Skeletal muscle satellite cell (primary cell): ENCODE results near the gene CDK7.
"Not testable (repeated sequence)": the region's sequence is repeated elsewhere in the genome, so short reads cannot be mapped to it uniquely, and the experiment has no call there.

ENCODE experiments used
- H3K27me3 ChIP-seq: 2 replicates; pipeline ENCODE4 v1.7.0; 2013; ENCODE audit warnings: low read length; ENCODE audit not compliant: control insufficient read depth, insufficient read depth
- H3K36me3 ChIP-seq: 2 replicates; pipeline ENCODE4 v1.7.0; 2013; ENCODE audit warnings: mild to moderate bottlenecking, control low read depth, low read length; ENCODE audit not compliant: insufficient read depth
- H3K4me1 ChIP-seq: 2 replicates; pipeline ENCODE4 v1.7.0; 2013; ENCODE audit warnings: low read length; ENCODE audit not compliant: control insufficient read depth, insufficient read depth
- H3K4me2 ChIP-seq: 2 replicates; pipeline ENCODE4 v1.7.0; 2013; ENCODE audit warnings: mild to moderate bottlenecking, low read length
- H3K4me3 ChIP-seq: 2 replicates; pipeline ENCODE4 v1.7.0; 2013; ENCODE audit warnings: low read length
- H3K9ac ChIP-seq: 2 replicates; pipeline ENCODE4 v1.7.0; 2013; ENCODE audit warnings: mild to moderate bottlenecking, low read depth, low read length, moderate library complexity
- H3K9me3 ChIP-seq: replicated peaks from 2 replicates; pipeline ENCODE4 v1.7.0; 2013; ENCODE audit warnings: mild to moderate bottlenecking, control low read depth, low read length

The CDK7 gene

DNA sequence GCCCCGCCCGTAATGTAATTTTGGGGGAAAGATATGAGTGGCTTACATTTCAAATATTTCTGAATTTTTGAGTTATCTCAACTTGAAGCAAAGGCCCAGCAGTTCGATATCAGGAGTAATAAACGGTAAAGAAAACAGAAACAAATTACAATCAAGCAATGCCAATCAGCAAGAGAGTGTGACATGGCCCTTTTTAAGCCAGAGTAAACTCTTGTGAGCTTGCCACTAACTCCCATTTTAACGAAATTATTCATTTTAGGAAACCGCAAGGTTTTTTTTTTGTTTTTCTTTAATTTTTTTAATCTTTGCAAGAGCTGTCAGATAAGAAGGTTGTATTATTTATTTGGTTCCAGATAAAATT, 17.6 kb upstream of the CDK7 start:
- Histone ChIP-seq H3K9ac (peak overlapping the region; percentile 85), H3K4me3 (peak overlapping the region; percentile 94)

DNA sequence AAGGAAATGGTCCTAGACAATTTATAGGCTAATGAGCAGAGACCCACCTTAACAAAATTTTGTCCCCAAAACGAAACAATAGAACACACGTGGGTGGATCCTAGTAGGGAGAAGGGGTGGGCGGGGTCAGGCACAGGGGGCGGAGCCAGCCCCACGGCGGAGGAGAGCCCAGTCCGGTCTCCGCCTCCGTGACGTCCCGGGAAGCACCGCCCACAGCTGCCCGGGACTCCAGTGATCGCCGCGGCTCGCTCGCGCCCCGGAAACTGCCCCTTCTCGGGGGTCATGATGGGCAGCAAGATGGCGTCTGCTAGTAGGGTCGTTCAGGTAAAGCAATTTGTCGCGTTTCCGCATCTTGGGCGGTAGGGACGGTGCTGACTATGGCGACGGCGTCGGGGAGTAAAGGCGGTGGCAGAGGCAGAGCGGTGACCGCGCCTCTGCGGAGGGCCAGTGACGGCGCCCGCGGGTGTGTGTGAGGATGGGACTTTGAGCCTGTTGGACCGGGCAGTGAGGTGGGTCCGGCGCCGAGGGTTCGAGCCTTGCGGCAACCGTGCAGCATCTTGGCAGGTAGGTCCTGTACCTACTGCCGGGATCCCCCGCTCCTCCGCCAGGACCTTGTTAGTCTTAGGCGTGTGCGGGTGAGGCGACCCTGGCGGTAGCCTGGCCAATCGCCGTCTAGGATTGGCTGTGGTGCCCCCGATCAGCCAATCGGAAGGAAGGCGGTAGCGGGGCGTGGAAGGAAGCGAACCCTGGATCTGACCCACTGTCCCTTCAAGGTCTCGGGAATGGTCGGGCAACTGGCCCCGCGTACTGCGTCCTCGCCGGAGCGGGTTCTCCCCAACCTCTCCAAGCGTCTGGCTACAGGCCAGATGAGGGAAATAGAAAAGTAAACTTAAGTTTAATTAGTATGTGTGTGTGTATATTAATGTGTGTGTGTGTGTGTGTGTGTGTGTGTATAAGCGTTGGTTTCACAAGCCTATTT, 16.8 kb upstream of the CDK7 start:
- Histone ChIP-seq H3K4me3 (peak overlapping the region; percentile 94), H3K27me3 (no peaks in the 10 kb centered on the region), H3K4me2 (peak overlapping the region; percentile 81), H3K36me3 (no peaks in the 10 kb centered on the region), H3K9me3 (no peaks in the 10 kb centered on the region), H3K9ac (peak overlapping the region; percentile 85), H3K4me1 (peaks cover 6% of the 10 kb centered on the region)

More for the DNA sequence above, 17.6 kb upstream of the CDK7 start:
- Histone ChIP-seq H3K9me3 (no peaks in the 10 kb centered on the region), H3K27me3 (no peaks in the 10 kb centered on the region), H3K4me2 (peak overlapping the region; percentile 81), H3K4me1 (peaks cover 6% of the 10 kb centered on the region), H3K36me3 (no peaks in the 10 kb centered on the region)

DNA sequence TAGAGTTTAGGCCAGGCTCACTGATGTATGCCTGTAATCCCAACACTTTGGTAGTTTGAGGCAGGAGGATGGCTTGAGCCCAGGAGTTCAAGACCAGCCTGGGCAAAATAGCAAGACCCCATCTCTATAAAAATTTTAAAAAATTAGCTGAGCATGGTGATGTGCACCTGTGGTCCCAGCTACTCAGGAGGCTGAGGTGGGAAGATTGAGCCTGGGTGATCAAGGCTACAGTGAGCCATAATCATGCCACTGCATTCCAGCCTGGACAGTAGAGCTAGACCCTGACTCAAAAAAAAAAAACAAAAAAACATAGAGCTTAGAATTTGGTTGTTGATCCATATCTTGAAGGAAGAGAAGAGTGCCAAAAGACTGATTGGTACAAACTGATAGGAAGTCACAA, 14.7 kb upstream of the CDK7 start:
- H3K4me2 ChIP-seq, result no peak overlapping the region
- H3K4me3 ChIP-seq, result no peak overlapping the region
- H3K4me1 ChIP-seq, result peaks cover 3% of the 10 kb centered on the region
- no peaks in the 10 kb centered on the region for H3K27me3 ChIP-seq
- H3K9ac ChIP-seq, result no peak overlapping the region
- no peaks in the 10 kb centered on the region for H3K9me3 ChIP-seq
- H3K36me3 ChIP-seq, result no peaks in the 10 kb centered on the region

DNA sequence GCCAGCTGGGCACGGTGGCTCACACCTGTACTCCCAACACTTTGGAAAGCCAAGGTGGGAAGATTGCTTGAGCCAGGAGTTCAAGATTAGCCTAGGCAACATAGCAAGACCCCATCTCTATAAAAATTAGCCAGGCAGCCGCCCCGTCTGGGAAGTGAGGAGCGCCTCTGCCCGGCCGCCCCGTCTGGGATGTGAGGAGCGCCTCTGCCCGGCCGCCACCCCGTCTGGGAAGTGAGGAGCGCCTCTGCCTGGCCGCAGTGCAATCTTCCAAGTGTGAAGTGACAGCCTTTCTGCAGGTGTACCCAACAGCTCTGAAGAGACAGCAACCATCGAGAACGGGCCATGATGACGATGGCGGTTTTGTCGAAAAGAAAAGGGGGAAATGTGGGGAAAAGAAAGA, 14.3 kb upstream of the CDK7 start:
- H3K4me3 ChIP-seq, H3K9ac ChIP-seq, H3K27me3 ChIP-seq, H3K9me3 ChIP-seq, H3K4me2 ChIP-seq, H3K36me3 ChIP-seq, H3K4me1 ChIP-seq: not testable (repeated sequence)

DNA sequence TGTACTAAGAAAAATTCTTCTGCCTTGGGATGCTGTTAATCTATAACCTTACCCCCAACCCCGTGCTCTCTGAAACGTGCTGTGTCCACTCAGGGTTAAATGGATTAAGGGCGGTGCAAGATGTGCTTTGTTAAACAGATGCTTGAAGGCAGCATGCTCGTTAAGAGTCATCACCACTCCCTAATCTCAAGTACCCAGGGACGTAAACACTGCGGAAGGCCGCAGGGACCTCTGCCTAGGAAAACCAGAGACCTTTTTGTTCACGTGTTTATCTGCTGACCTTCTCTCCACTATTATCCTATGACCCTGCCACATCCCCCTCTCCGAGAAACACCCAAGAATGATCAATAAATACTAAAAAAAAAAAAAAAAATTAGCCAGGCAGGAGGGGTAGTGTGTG, 13.9 kb upstream of the CDK7 start:
- H3K4me3 ChIP-seq, H3K36me3 ChIP-seq, H3K4me2 ChIP-seq, H3K9me3 ChIP-seq, H3K4me1 ChIP-seq, H3K9ac ChIP-seq, H3K27me3 ChIP-seq: not testable (repeated sequence)

DNA sequence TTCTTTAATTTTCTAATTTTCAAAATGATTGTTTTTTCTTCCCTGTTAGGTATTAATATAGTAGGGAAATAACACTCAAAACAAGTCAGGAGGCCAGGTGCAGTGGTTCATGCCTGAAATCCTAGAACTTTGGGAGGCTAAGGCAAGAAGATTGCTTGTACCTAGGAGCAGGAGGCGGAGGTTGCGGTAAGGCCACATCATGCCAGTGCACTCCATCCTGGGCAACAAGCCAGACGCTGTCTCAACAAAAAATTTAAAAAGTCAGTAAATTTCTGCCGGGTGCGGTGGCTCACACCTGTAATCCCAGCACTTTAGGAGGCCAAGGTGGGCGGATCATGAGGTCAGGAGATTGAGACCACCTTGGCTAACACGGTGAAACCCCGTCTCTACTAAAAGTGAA, 10.2 kb upstream of the CDK7 start:
- H3K4me3 ChIP-seq, result no peak overlapping the region
- H3K27me3 ChIP-seq, result no peaks in the 10 kb centered on the region
- peaks cover 11% of the 10 kb centered on the region for H3K36me3 ChIP-seq
- no peaks in the 10 kb centered on the region for H3K4me1 ChIP-seq
- H3K9me3 ChIP-seq, result no peaks in the 10 kb centered on the region
- H3K9ac ChIP-seq, result no peak overlapping the region
- H3K4me2 ChIP-seq, result no peak overlapping the region

DNA sequence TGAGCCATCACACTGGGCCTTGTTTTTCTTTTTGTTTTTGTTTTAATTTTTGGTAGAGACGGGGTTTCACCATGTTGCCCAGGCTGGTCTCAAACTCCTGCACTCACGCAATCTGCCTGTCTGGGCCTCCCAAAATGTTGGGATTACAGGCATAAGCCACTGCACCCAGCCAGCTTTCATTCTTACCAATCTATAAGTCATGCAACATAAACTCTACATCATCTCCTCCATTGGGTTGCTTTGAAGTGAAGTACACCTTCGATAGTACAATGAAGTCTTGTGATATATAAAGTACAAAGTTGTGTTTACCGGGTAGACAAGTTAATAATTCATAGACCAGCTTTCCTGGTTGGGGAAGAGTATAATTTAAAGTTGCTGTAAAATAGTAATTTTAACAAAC, 8.8 kb upstream of the CDK7 start:
- Histone ChIP-seq H3K36me3 (peaks cover 15% of the 10 kb centered on the region), H3K9ac (no peak overlapping the region)

DNA sequence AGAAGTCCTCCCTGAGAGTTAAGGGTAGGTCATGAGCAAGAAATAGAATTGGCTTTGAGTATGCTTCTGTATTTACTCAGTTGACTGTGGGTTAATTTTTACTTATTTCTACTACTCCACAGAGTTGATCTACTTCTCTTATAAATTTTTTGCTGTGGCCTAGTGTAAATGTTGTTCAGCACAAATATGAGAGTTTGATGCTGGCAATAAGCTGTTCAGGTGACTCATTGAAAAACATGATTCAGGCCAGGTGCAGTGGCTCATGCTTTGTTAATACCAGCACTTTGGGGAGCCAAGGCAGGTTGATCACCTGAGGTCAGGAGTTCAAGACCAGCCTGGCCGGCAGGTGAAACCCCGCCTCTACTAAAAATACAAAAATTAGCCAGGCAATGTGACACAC, 4.5 kb upstream of the CDK7 start:
- peaks cover 15% of the 10 kb centered on the region for H3K36me3 ChIP-seq
- no peaks in the 10 kb centered on the region for H3K9me3 ChIP-seq
- H3K27me3 ChIP-seq, result no peaks in the 10 kb centered on the region
- H3K4me1 ChIP-seq, result peaks cover 6% of the 10 kb centered on the region
- no peak overlapping the region for H3K4me2 ChIP-seq
- H3K4me3 ChIP-seq, result no peak overlapping the region
- H3K9ac ChIP-seq, result no peak overlapping the region

More for the DNA sequence above, 8.8 kb upstream of the CDK7 start:
- Histone ChIP-seq H3K4me3 (no peak overlapping the region), H3K9me3 (no peaks in the 10 kb centered on the region), H3K27me3 (no peaks in the 10 kb centered on the region), H3K4me2 (no peak overlapping the region), H3K4me1 (no peaks in the 10 kb centered on the region)

DNA sequence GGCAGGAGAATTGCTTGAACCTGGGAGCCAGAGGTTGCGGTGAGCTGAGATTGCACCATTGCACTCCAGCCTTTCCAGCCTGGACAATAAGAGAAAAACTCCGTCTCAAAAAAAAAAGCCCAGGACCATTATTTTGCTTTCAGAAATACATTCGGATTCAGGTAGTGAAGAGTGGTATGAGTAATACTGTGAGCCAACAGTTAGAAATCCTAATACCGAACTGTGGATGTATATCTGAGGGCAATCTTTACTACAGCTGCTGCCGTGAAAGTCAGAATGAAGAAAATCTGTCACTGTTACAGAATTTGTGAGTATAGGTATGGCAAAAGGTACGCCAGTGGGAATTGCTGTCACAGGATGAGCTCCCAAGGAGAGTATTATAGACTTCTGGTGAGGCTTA, 3.4 kb upstream of the CDK7 start:
- Histone ChIP-seq H3K9me3 (no peaks in the 10 kb centered on the region), H3K4me2 (no peak overlapping the region), H3K4me1 (peaks cover 11% of the 10 kb centered on the region), H3K9ac (no peak overlapping the region), H3K27me3 (no peaks in the 10 kb centered on the region), H3K4me3 (no peak overlapping the region), H3K36me3 (peaks cover 15% of the 10 kb centered on the region)

DNA sequence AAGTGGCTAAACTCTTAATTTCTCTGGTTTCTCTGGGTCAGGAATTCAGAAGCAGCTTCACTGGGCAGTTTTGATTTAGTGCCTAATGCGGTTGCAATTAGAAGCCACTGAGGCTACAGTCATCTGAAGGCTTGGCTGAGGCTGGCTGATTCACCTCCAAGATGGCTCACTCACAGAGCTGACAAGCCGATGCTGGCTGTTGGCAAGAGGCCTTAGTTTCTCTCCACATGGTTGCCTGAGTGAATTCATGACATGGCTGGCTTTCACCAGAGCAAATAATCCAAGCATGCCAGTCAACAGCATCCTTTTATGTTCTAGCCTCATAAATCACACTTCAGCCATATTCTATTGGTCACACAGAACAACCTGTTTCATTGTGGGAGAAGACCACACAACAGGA, 2.8 kb upstream of the CDK7 start:
- H3K4me3 ChIP-seq, result no peak overlapping the region
- peaks cover 11% of the 10 kb centered on the region for H3K4me1 ChIP-seq
- no peaks in the 10 kb centered on the region for H3K9me3 ChIP-seq
- H3K9ac ChIP-seq, result no peak overlapping the region
- no peaks in the 10 kb centered on the region for H3K27me3 ChIP-seq
- H3K4me2 ChIP-seq, result no peak overlapping the region
- H3K36me3 ChIP-seq, result peaks cover 15% of the 10 kb centered on the region

DNA sequence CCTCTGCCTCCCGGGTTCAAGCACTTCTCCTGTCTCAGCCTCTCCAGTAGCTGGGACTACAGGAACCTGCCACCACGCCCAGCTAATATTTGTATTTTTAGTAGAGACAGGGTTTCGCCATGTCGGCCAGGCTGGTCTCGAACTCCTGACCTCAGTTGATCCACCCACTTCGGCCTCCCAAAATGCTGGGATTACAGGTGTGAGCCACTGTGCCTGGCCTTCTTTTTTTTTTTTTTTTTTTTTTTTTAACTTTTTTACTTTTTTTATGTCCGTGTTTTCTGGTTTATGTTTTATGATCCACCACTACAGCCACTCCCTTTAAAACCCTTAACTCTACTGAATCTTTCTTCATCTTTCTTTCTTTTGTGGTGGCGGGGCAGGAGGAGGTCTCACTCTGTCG, 2.0 kb downstream of the CDK7 start:
- H3K9me3 ChIP-seq, H3K4me3 ChIP-seq, H3K27me3 ChIP-seq, H3K9ac ChIP-seq: not testable (repeated sequence)
- H3K4me1 ChIP-seq, result peaks cover 37% of the 10 kb centered on the region
- peaks cover 21% of the 10 kb centered on the region for H3K36me3 ChIP-seq
- peak overlapping the region; percentile 26 for H3K4me2 ChIP-seq

DNA sequence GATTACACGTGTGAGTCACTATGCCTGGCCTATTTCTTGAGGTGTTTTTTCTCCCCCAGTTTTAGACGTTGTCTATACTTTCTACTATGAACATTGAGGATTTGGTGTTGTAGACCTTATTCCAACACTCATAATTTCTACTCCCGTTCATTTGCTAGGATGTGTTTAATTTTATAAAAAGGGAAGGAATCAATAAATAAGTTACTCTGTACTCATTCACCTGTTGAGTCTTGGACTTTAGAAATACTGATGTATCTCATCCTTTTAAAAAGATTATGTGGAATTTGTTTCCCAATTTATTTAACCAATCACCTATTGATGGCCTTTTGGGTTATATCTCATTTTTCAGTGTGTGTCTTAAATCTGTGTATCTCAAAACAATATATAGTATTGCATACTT, 3.2 kb downstream of the CDK7 start:
- H3K9ac ChIP-seq, result no peak overlapping the region
- peak overlapping the region; percentile 54 for H3K4me2 ChIP-seq
- H3K4me1 ChIP-seq, result peaks cover 37% of the 10 kb centered on the region
- no peaks in the 10 kb centered on the region for H3K9me3 ChIP-seq
- H3K27me3 ChIP-seq, result no peaks in the 10 kb centered on the region
- peak overlapping the region; percentile 22 for H3K4me3 ChIP-seq
- H3K36me3 ChIP-seq, result peaks cover 27% of the 10 kb centered on the region
